Mesodermal cell (in vitro differentiated cells): Measurements from ENCODE around the gene PTPRK.

Experiments
- H3K27ac ChIP-seq: 2 replicates; pipeline ENCODE4 v1.7.0; 2013; ENCODE audit warnings: mild to moderate bottlenecking, low read depth, low read length, moderate library complexity; ENCODE audit not compliant: severe bottlenecking
- H3K36me3 ChIP-seq: 2 replicates; pipeline ENCODE4 v1.7.1; 2013; ENCODE audit warnings: mild to moderate bottlenecking, low read length, moderate library complexity; ENCODE audit not compliant: control insufficient read depth, insufficient read depth
- H3K4me1 ChIP-seq: one replicate; pipeline ENCODE4 v1.7.1; 2013; ENCODE audit warnings: mild to moderate bottlenecking, low read length; ENCODE audit not compliant: insufficient read depth, control insufficient read depth, poor library complexity, severe bottlenecking
- H3K4me3 ChIP-seq: 2 replicates; pipeline ENCODE4 v1.7.0; 2013; ENCODE audit warnings: low read length, control low read depth, mild to moderate bottlenecking; ENCODE audit not compliant: insufficient read depth, poor library complexity, severe bottlenecking; ENCODE audit errors: extremely low read depth
- H3K9me3 ChIP-seq: 2 replicates; pipeline ENCODE4 v1.7.1; 2013; ENCODE audit warnings: mild to moderate bottlenecking, low read length, moderate library complexity; ENCODE audit not compliant: control insufficient read depth
- WGBS, 2 experiments: methylation state at CpG; one replicate each; pipeline ENCODE4 v1.1.5; 2013; ENCODE audit warnings: missing lambda C conversion rate in 2 of 2; ENCODE audit not compliant: insufficient coverage in 2 of 2; 5-methylcytosine and 5-hydroxymethylcytosine counted together

Gene PTPRK

DNA sequence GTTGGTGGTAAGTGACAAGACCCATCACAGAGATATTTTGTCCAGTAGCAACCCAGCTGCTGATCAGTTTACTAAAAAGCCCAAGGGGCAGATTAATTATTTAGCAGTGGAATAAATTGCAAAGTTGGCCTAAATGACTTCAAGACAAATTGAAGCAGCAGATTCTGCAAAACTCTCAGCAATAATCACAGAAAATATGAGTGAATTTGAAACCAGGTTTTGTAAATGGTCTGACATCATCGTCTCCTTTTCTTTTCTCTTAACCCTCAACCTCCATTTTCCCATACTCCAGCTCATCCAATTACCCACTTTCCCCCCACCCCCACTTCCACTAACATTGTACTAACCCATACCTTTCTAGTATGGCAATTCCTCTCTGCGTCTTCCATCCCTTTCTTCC lies 11.3 kb upstream of the PTPRK start:
- no peaks in the 10 kb centered on the region for H3K4me1 ChIP-seq
- H3K36me3 ChIP-seq = no peaks in the 10 kb centered on the region
- H3K27ac ChIP-seq = no peak overlapping the region
- 95 to 100% methylated on average over 1 to 2 of the region's 2 CpGs for WGBS, 2 experiments
- H3K4me3 ChIP-seq = no peak overlapping the region
- H3K9me3 ChIP-seq = no peaks in the 10 kb centered on the region

DNA sequence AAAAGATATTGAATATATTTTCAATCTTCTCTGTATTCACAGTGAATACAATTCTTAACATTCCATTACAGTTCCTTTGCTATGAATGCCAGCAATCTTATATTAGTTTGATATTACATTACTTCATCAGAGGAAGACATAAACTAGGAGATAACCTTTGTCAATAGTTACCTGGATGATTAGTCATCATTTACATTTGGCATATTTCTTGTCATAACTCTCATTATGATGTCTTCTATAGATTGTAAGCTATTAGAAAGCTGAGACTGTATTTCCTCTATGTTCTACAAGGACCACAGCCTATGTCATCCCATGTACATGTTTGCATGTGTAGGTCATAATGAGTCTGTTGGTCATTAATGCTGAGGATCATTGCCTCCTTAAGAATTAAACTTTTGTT lies 7.8 kb upstream of the PTPRK start:
- Histone ChIP-seq H3K27ac (no peak overlapping the region), H3K36me3 (no peaks in the 10 kb centered on the region), H3K4me3 (no peak overlapping the region), H3K9me3 (no peaks in the 10 kb centered on the region), H3K4me1 (no peaks in the 10 kb centered on the region)

DNA sequence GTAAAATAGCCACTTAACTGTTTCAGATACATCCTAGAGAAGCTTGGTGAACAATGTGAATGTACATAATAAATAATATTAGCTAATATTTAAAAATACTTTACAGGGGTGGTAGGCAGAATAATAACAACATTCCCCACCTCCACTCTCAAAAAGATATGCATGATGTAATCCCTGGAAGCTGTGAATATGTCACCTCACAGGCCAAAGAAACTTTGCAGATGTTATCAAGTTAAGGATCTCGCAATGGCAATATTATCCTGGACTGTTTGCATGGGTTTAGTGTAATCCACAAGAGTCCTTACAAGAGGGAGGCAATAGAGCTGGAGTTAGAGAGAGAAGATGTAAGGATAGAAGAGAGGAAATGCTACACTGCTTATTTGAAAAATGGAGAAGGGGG lies 7.0 kb upstream of the PTPRK start:
- H3K27ac ChIP-seq = no peak overlapping the region
- H3K36me3 ChIP-seq = no peaks in the 10 kb centered on the region
- H3K9me3 ChIP-seq = no peaks in the 10 kb centered on the region
- H3K4me1 ChIP-seq = no peaks in the 10 kb centered on the region
- no peak overlapping the region for H3K4me3 ChIP-seq
- 86 to 89% methylated on average over 1 of the region's 1 CpG for WGBS, 2 experiments

DNA sequence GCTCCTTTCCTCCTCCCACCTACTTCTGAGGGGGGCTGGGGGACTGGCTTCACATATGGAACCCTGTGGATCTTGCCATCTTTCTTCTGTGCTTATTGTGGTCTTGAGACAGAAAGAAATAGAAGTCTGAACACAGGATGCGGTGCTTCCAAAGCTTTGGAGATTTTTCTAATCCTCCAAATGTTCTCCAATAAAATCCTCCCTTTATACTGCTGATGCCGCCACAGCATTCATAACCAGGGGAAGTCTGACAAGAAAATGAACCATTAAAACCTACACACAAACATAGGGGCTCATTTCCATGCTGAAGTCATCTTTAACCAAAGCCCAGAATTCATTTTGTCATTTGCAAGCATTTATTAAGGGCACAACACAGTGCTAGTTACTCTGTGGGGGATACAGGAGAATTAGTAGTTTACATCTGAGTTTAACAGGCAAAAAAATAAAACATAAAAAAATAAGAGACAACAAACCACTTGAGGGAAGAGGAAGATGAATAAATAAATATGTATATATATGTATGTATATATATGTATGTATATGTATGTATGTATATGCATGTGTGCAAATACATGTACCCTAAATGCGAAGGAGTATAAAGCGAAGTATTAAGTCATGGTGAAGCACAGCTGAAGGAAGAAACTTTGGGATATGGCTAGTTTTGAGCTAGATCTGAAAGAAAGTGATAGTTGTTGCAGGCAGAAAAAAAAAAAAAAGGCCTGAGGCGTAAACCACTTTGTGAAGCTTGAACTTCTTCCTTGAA lies 5.9 kb upstream of the PTPRK start:
- no peaks in the 10 kb centered on the region for H3K9me3 ChIP-seq
- H3K4me3 ChIP-seq = no peak overlapping the region
- peaks cover 5% of the 10 kb centered on the region for H3K4me1 ChIP-seq
- no peak overlapping the region for H3K27ac ChIP-seq
- WGBS, 2 experiments = 92 to 97% methylated on average over 4 to 5 of the region's 5 CpGs
- H3K36me3 ChIP-seq = no peaks in the 10 kb centered on the region

DNA sequence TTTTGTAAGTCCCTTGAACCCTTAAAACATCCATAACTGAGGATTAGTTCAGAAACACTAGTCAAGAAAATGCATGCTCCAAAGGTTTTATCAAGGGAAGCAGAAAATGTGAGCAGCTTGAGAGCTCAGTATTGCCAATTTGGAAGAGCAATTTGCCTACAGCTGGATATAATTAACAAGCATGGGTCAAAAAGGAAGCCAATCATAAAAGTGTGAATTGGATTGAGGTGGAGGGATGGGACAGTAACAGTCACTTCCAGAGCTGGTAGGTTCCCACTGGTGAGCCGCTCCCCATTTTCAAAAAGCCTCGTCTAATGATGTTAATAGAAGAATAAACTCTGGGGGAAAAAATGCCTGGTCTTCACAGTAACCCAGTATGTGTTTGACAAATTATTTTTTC lies 5.0 kb upstream of the PTPRK start:
- H3K36me3 ChIP-seq = no peaks in the 10 kb centered on the region
- H3K4me1 ChIP-seq = peaks cover 5% of the 10 kb centered on the region
- 79% methylated on average over 2 of the region's 2 CpGs; no CpG with 5 or more reads in 1 of the 2 experiments for WGBS, 2 experiments
- no peak overlapping the region for H3K4me3 ChIP-seq
- no peaks in the 10 kb centered on the region for H3K9me3 ChIP-seq
- H3K27ac ChIP-seq = no peak overlapping the region

DNA sequence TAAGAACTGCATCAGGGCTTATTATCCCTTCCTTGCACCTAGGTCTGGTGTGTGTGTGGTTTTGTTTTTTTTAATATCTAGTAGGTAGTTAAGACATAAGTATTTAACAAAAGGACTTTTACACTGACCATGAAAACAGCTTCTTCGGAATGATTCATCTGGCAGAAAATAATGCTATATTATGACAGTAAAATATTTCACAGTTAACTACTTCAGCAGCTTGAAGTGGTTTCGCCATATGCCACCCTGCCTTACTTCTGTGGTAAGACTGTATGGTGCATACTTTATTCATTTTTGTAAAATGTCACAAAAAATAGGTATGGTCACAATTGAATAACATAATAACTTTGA lies 858 bp upstream of the PTPRK start:
- H3K4me3 ChIP-seq = peak overlapping the region; percentile 94
- no CpG with 5 or more reads among the region's 2 CpGs for WGBS, 2 experiments
- H3K27ac ChIP-seq = peak overlapping the region; percentile 98
- peaks cover 6% of the 10 kb centered on the region for H3K4me1 ChIP-seq
- H3K36me3 ChIP-seq = no peaks in the 10 kb centered on the region
- H3K9me3 ChIP-seq = no peaks in the 10 kb centered on the region

DNA sequence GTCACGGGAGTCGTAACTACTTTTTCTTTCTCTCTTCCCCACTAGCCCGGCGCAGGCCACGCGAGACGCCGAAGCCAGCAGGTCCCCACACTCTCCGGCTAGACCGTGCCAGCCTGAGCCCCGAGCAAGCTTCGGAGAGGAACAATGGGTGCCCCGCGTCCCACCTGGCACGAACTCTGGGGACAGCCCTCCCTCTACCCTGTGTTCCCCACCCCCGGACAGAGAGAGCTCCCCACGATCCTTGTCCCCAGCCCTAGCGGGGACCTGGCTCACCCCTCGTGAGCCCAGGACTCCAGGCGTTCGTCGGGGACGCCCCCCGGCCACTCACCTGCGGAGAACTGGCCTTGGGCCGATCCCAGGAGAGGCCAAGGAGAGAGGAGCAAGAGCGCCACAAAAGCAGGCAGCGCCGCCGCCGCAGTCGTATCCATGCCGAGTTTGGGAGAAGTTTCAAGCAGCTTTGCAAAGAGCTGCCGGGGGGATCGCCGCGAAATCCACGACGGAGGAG lies 416 bp downstream of the PTPRK start:
- H3K4me1 ChIP-seq = peaks cover 17% of the 10 kb centered on the region
- peak overlapping the region; percentile 98 for H3K27ac ChIP-seq
- H3K9me3 ChIP-seq = no peaks in the 10 kb centered on the region
- H3K4me3 ChIP-seq = peak overlapping the region; percentile 94
- no peaks in the 10 kb centered on the region for H3K36me3 ChIP-seq
- 0 to 1% methylated on average over 30 to 35 of the region's 39 CpGs for WGBS, 2 experiments

DNA sequence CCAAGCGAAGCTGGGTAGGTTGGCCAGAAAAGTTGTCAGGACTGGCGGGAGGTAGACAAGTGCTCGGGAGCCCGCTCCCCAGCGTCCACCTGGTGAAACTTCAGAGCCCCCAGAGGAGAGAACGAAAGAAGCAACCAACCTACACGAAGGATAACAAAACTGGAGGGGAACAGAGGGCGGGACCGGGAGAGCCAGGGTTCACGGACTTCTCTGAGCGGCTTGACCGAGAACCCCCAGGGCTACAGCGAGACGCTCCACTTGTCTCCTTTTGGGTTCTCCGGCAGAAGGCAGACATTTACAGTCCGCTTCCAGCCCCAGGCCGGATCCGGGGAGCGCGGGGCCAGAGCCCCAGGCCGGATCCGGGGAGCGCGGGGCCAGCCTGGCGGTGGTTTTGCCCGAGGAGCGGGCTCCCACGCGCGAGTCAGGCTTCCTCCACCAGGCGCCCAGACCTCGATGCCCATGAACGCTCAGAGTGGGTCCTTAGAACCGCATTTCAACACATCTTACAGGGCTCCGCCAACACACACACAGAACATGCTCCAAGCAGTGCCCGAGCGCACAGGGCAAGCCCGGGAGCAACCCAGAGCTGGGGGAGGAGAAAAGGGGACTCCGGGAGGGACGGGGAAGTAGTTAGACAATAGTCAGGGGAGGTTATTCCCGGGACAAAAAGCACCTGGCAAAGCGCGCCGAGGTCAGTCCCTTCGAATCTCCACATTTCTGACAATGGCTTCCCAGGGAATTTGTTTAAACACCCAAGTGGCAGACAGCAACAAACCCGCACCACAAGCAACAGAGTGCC lies 1.1 kb downstream of the PTPRK start:
- Histone ChIP-seq H3K9me3 (no peaks in the 10 kb centered on the region), H3K36me3 (no peaks in the 10 kb centered on the region), H3K4me1 (peaks cover 20% of the 10 kb centered on the region), H3K27ac (peak overlapping the region; percentile 98), H3K4me3 (peak overlapping the region; percentile 94)
- WGBS, 2 experiments = 0% methylated on average over 36 to 37 of the region's 46 CpGs

DNA sequence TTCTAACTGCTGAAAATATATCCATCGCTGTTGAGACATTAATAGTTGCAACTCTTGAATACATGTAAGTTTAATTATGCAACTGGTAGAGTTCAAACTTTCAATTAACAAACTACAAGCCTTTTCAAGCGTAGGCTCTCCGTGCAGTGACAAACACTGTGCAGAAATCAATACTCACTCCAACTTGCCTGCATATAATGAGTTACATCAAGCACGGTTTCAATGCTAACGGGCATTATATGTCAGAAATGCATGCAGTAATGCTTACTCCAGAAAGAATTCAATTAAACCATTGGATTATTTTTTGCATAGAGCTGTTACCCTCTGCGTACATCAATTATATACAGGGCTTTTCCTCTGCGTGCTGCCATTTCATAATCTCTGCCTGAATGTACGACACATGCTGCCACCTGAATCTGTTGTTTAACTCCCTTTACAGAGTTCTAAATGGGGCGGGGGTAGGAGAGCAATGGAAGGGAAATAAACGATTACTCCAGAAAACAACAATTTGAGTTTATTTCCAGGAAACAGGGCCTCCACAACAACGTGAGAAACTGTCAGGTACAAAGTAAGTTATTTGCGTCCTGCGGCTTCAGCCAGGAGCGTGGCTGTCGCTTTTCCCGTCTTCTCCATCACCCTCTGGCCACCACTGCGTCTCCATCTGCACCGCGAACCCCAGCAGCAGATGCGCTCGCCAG lies 1.8 kb downstream of the PTPRK start:
- H3K36me3 ChIP-seq = no peaks in the 10 kb centered on the region
- WGBS, 2 experiments = 33 to 34% methylated on average over 7 to 12 of the region's 21 CpGs
- peaks cover 25% of the 10 kb centered on the region for H3K4me1 ChIP-seq
- H3K4me3 ChIP-seq = peak overlapping the region; percentile 94
- no peaks in the 10 kb centered on the region for H3K9me3 ChIP-seq
- H3K27ac ChIP-seq = no peak overlapping the region

DNA sequence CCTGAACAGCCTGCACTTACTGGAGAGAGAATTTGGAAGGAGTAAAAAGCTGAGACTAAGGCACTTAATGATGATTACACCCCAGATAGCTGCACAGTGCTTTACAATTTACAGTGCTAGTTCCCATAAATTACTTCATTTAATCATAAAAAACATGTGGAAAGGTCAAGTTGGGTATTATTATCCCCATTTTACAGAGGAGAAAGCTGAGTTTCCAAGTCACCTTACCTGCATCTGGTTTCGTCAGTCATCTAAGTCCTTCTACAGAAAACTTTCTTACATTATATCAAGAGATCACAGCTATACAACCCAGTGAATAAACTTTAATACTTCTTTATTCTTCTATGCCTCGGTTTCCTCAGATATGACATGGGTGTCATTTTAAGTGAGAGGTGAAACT lies 3.3 kb downstream of the PTPRK start:
- no peak overlapping the region for H3K27ac ChIP-seq
- H3K9me3 ChIP-seq = no peaks in the 10 kb centered on the region
- 83% methylated on average over 1 of the region's 2 CpGs; no CpG with 5 or more reads in 1 of the 2 experiments for WGBS, 2 experiments
- peaks cover 24% of the 10 kb centered on the region for H3K4me1 ChIP-seq
- no peak overlapping the region for H3K4me3 ChIP-seq
- no peaks in the 10 kb centered on the region for H3K36me3 ChIP-seq
